GM23338 (cell line): ENCODE results near the gene NEO1. TPM values are rescaled to one million over a fixed set of nuclear protein-coding genes. Genes with fewer than 3 reads are reported as not detected.
"Not testable (repeated sequence)": the region's sequence is repeated elsewhere in the genome, so short reads cannot be mapped to it uniquely, and the experiment has no call there.

Source experiments
- ATAC-seq: fragments of 200-7000 bp; cut with Tn5 transposase; 3 replicates; pipeline ENCODE4 v1.9.1; 2020
- DNase-seq: peaks from one replicate; pipeline ENCODE4 v3.0.0-alpha.2; 2015; ENCODE audit warnings: low spot score
- H2AFZ ChIP-seq: fragments of 200-600 bp; sonication (generic); 2 replicates; pipeline ENCODE4 v1.8.0; 2016; ENCODE audit warnings: antibody characterized with exemption, mild to moderate bottlenecking, moderate library complexity
- H3F3A ChIP-seq: fragments of 200-600 bp; sonication (generic); replicated peaks from 2 replicates; pipeline ENCODE4 v1.8.0; 2017; ENCODE audit warnings: antibody characterized with exemption, mixed run types, low read depth
- H3K27ac ChIP-seq: fragments of 200-600 bp; sonication (generic); 2 replicates; pipeline ENCODE4 v1.6.1; 2016; ENCODE audit warnings: low read depth
- H3K27me3 ChIP-seq: fragments of 200-600 bp; sonication (generic); 2 replicates; pipeline ENCODE4 v1.8.0; 2016; ENCODE audit warnings: mild to moderate bottlenecking, mixed run types, moderate library complexity; ENCODE audit not compliant: insufficient read depth
- H3K36me3 ChIP-seq: fragments of 200-600 bp; sonication (generic); 2 replicates; pipeline ENCODE4 v1.8.0; 2016; ENCODE audit warnings: mild to moderate bottlenecking; ENCODE audit not compliant: insufficient read depth
- H3K4me1 ChIP-seq: fragments of 200-600 bp; sonication (generic); 2 replicates; pipeline ENCODE4 v1.8.0; 2016; ENCODE audit warnings: mild to moderate bottlenecking, moderate library complexity; ENCODE audit not compliant: insufficient read depth
- H3K4me2 ChIP-seq: fragments of 200-600 bp; sonication (generic); 2 replicates; pipeline ENCODE4 v1.7.1; 2017; ENCODE audit warnings: mixed run types
- H3K4me3 ChIP-seq: fragments of 200-600 bp; sonication (generic); 2 replicates; pipeline ENCODE4 v1.6.1; 2016; ENCODE audit warnings: mixed run types
- H3K79me2 ChIP-seq: fragments of 200-600 bp; sonication (generic); replicated peaks from 2 replicates; pipeline ENCODE4 v1.8.0; 2017; ENCODE audit warnings: mild to moderate bottlenecking; ENCODE audit not compliant: insufficient read depth
- H3K9me2 ChIP-seq: fragments of 200-600 bp; sonication (generic); 2 replicates; pipeline ENCODE4 v1.8.0; 2017; ENCODE audit not compliant: insufficient read depth
- H4K20me1 ChIP-seq: fragments of 200-600 bp; sonication (generic); replicated peaks from 2 replicates; pipeline ENCODE4 v1.8.0; 2017; ENCODE audit warnings: mild to moderate bottlenecking; ENCODE audit not compliant: insufficient read depth
- H3K27ac Mint-ChIP-seq: 2 replicates; pipeline ENCODE4 v1.8.0; 2020; ENCODE audit warnings: inconsistent platforms, mild to moderate bottlenecking, moderate library complexity, mixed read lengths
- H3K27me3 Mint-ChIP-seq: 3 replicates; pipeline ENCODE4 v1.8.0; 2022; ENCODE audit warnings: low read depth, mild to moderate bottlenecking, moderate library complexity, mixed read lengths, inconsistent platforms; ENCODE audit not compliant: insufficient read depth, poor library complexity
- H3K36me3 Mint-ChIP-seq: 3 replicates; pipeline ENCODE4 v1.8.0; 2021; ENCODE audit warnings: low read depth, mild to moderate bottlenecking, inconsistent platforms, moderate library complexity, mixed read lengths
- H3K4me1 Mint-ChIP-seq: 3 replicates; pipeline ENCODE4 v1.8.0; 2020; ENCODE audit warnings: mild to moderate bottlenecking, inconsistent platforms, mixed read lengths
- H3K4me3 Mint-ChIP-seq: 3 replicates; pipeline ENCODE4 v1.8.0; 2021; ENCODE audit warnings: moderate library complexity, mild to moderate bottlenecking, inconsistent platforms, mixed read lengths
- H3K9me3 Mint-ChIP-seq: 3 replicates; pipeline ENCODE4 v1.8.0; 2020; ENCODE audit warnings: moderate library complexity, mild to moderate bottlenecking, inconsistent platforms, mixed read lengths
- CREB1 ChIP-seq: fragments of 250-450 bp; sonication (Bioruptor Pico); IDR thresholded peaks from 2 replicates; pipeline ENCODE4 v1.5.0; 2020; ENCODE audit warnings: low read depth, mild to moderate bottlenecking, moderate library complexity
- EZH2 ChIP-seq: fragments of 200-600 bp; sonication (generic); IDR thresholded peaks from one replicate; pipeline ENCODE4 v1.8.0; 2017; ENCODE audit warnings: antibody characterized with exemption, mild to moderate bottlenecking, low read depth; ENCODE audit not compliant: unreplicated experiment
- EZH2phosphoT487 ChIP-seq: fragments of 200-600 bp; sonication (generic); IDR thresholded peaks from one replicate; pipeline ENCODE4 v1.8.1; 2018; ENCODE audit warnings: antibody characterized with exemption; ENCODE audit not compliant: unreplicated experiment
- JUNB ChIP-seq: IDR thresholded peaks from one replicate; pipeline ENCODE4 v1.6.1; 2016; ENCODE audit warnings: antibody characterized with exemption; ENCODE audit not compliant: unreplicated experiment
- NANOG ChIP-seq: IDR thresholded peaks from 2 replicates; pipeline ENCODE4 v1.6.1; 2016; ENCODE audit warnings: antibody characterized with exemption, borderline replicate concordance
- ZNF114 ChIP-seq: fragments of 250-450 bp; sonication (Bioruptor Pico); IDR thresholded peaks from 2 replicates; pipeline ENCODE4 v1.5.0; 2020; ENCODE audit warnings: mild to moderate bottlenecking, moderate library complexity
- polyA plus RNA-seq: library from polyadenylated mRNA; unstranded; fragments of >200 nt; fragmentation: Nextera tagmentation; extraction: Ambion mirVana; gene quantifications from 2 replicates; pipeline ENCODE4 v1.2.1, GENCODE V29; 2016
- total RNA-seq: library from RNA; depleted of rRNA; stranded (reverse); fragments of >200 nt; shearing (Covaris generic); gene quantifications from 2 replicates; pipeline ENCODE4 v1.2.3, GENCODE V29; 2014
- TF ChIP-seq, protein P1 (sequence below): IDR thresholded peaks from one replicate; pipeline ENCODE4 v1.6.1; 2018; ENCODE audit warnings: antibody characterized with exemption; ENCODE audit not compliant: unreplicated experiment
- TF ChIP-seq, protein P2 (sequence below): IDR thresholded peaks from 2 replicates; pipeline ENCODE4 v1.6.1; 2016; ENCODE audit warnings: antibody characterized with exemption

Gene NEO1
- total and polyA plus RNA-seq, 2 experiments from 2014 or later: 8.4 to 45.8 TPM

DNA sequence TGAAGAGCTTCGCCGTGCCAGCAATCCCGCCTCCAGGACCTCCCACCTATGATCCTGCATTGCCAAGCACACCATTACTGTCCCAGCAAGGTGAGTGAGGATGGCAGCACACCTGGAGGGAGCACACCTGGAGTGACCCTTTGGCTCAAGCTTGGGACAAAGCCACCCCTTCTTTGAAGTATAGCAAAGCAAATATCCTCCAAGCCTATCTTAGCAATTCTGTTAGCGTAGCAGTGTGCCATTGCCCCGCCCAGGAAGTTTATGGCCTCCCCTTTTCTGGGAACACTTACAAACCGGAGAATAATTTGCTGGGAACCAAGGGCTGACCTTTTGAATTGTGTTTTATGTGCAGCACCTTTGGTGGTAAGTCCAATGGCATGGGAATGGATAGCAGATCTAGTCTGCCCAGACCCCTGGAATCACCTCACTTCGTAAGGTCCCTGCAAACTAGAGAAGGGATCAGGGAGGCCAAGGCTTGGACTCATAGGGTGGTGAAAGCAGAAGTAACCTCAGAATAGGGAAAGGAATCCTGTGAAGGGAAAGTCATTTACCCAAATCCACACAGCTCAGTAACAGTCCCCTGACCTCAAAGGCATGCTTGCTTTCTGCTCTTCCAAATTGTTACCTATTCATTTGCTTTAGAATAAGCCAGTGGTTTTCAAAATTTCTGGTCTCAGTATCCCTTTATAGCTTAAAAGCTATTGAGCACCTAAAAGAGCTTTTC, 246.4 kb downstream of the NEO1 start (continued):
- TF ChIP-seq, protein P1, sequence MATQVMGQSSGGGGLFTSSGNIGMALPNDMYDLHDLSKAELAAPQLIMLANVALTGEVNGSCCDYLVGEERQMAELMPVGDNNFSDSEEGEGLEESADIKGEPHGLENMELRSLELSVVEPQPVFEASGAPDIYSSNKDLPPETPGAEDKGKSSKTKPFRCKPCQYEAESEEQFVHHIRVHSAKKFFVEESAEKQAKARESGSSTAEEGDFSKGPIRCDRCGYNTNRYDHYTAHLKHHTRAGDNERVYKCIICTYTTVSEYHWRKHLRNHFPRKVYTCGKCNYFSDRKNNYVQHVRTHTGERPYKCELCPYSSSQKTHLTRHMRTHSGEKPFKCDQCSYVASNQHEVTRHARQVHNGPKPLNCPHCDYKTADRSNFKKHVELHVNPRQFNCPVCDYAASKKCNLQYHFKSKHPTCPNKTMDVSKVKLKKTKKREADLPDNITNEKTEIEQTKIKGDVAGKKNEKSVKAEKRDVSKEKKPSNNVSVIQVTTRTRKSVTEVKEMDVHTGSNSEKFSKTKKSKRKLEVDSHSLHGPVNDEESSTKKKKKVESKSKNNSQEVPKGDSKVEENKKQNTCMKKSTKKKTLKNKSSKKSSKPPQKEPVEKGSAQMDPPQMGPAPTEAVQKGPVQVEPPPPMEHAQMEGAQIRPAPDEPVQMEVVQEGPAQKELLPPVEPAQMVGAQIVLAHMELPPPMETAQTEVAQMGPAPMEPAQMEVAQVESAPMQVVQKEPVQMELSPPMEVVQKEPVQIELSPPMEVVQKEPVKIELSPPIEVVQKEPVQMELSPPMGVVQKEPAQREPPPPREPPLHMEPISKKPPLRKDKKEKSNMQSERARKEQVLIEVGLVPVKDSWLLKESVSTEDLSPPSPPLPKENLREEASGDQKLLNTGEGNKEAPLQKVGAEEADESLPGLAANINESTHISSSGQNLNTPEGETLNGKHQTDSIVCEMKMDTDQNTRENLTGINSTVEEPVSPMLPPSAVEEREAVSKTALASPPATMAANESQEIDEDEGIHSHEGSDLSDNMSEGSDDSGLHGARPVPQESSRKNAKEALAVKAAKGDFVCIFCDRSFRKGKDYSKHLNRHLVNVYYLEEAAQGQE: no peak
- TF ChIP-seq EZH2phosphoT487: no peak
- no peak for TF ChIP-seq ZNF114 (CRISPR knock-in tag)

DNA sequence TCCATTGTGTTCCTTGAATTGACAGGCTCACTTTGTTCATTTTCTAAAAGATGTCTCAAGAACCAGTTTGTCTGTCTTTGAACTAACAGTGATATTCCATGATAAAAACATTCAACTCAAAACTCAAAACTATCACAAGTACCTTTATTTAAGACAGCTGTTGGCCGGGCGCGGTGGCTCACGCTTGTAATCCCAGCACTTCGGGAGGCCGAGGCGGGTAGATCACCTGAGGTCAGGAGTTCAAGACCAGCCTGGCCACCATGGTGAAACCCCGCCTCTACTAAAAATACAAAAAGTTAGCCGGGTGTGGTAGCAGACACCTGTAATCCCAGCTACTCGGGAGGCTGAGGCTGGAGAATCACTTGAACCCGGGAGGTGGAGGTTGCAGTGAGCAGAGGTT, 248.0 kb downstream of the NEO1 start:
- not testable (repeated sequence) for H3K4me1 ChIP-seq, H3K79me2 ChIP-seq, ATAC-seq, H3K4me3 ChIP-seq, H3K4me1 Mint-ChIP-seq, H3K9me2 ChIP-seq, H3K27ac Mint-ChIP-seq, H3K4me3 Mint-ChIP-seq, H3F3A ChIP-seq, H3K9me3 Mint-ChIP-seq, H3K27me3 Mint-ChIP-seq, H2AFZ ChIP-seq, H3K27ac ChIP-seq, H3K27me3 ChIP-seq, H3K4me2 ChIP-seq, DNase-seq, H4K20me1 ChIP-seq
- peaks cover 13% of the 10 kb centered on the region for H3K36me3 ChIP-seq
- H3K36me3 Mint-ChIP-seq: peaks cover 26% of the 10 kb centered on the region

DNA sequence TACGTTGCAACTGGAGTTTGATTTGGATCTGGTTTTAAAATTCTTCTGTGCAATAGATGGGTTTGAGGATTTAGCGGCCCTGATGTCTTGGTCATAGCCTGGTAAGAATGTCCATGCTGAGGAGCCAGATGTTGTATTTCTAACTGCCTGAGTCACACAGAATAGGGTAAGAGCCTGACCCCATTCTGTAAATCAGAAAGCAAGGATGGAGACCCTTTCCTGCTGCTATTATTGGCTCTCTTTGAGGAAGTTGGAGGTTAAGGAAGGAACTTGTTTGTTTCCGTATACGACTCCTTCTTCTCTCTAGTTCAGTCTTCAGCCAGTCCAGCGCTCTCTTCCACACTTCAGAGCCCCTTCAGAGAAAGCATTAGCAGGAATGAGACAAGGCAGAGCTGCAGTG, 251.4 kb downstream of the NEO1 start:
- H3K79me2 ChIP-seq: no peaks in the 10 kb centered on the region
- DNase-seq: no peak
- H3K4me3 Mint-ChIP-seq: no peak overlapping the region
- peaks cover 7% of the 10 kb centered on the region for H3K27me3 Mint-ChIP-seq
- no peak overlapping the region for H3K27ac ChIP-seq
- peaks cover 4% of the 10 kb centered on the region; the same call in 2 of the 3 replicates for H3K4me1 Mint-ChIP-seq
- no peaks in the 10 kb centered on the region for H3F3A ChIP-seq
- no peaks in the 10 kb centered on the region for H3K4me1 ChIP-seq
- H3K9me3 Mint-ChIP-seq: no peaks in the 10 kb centered on the region; the same call in 2 of the 3 replicates
- peaks cover 5% of the 10 kb centered on the region; the same call in 1 of the 2 replicates for H4K20me1 ChIP-seq
- H3K27me3 ChIP-seq: no peaks in the 10 kb centered on the region
- H3K36me3 Mint-ChIP-seq: peaks cover 23% of the 10 kb centered on the region
- peaks cover 17% of the 10 kb centered on the region for H3K36me3 ChIP-seq
- H3K9me2 ChIP-seq: no peaks in the 10 kb centered on the region
- no peak for ATAC-seq
- no peak overlapping the region for H2AFZ ChIP-seq
- H3K27ac Mint-ChIP-seq: no peak overlapping the region
- H3K4me2 ChIP-seq: no peak overlapping the region
- H3K4me3 ChIP-seq: no peak overlapping the region
- no peak for TF ChIP-seq EZH2
- no peak for TF ChIP-seq CREB1 (CRISPR knock-in tag)
- no peak for TF ChIP-seq JUNB
- TF ChIP-seq, protein P2, sequence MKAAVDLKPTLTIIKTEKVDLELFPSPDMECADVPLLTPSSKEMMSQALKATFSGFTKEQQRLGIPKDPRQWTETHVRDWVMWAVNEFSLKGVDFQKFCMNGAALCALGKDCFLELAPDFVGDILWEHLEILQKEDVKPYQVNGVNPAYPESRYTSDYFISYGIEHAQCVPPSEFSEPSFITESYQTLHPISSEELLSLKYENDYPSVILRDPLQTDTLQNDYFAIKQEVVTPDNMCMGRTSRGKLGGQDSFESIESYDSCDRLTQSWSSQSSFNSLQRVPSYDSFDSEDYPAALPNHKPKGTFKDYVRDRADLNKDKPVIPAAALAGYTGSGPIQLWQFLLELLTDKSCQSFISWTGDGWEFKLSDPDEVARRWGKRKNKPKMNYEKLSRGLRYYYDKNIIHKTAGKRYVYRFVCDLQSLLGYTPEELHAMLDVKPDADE: no peak
- no peak for TF ChIP-seq NANOG
- TF ChIP-seq, protein P1: no peak
